ENCODE results near the gene GNMT.
"Not testable (repeated sequence)": the region's sequence is repeated elsewhere in the genome, so short reads cannot be mapped to it uniquely, and the experiment has no call there.

- not testable (repeated sequence) for TF ChIP-seq EZH2 (IDR thresholded peaks at IDR 0.05); POLR2AphosphoS5 (IDR thresholded peaks at IDR 0.05; ENCODE audit: borderline replicate concordance, low read depth, low read length)
Observed at GRCh38 chr6:42941356-42941755, 19.2 kb upstream of the GNMT start.
